HG03280 (cell line): ENCODE data around the gene SFMBT2.

ENCODE experiments used
- ATAC-seq: cut with Tn5 transposase; IDR thresholded peaks from one replicate; pipeline ENCODE4 v1.9.1; 2021; ENCODE audit warnings: mild to moderate bottlenecking, moderate library complexity; ENCODE audit not compliant: unreplicated experiment

SFMBT2 gene

GRCh38 chr10:7117806-7118674, 292.8 kb downstream of the SFMBT2 start:
- no peak for ATAC-seq

- no peak for ATAC-seq
These were observed 293.5 kb downstream of the SFMBT2 start for GRCh38 chr10:7117177-7117799.

GRCh38 chr10:7111561-7111960, 299.3 kb downstream of the SFMBT2 start:
- ATAC-seq, result no peak

- ATAC-seq, result no peak
These were observed 299.7 kb downstream of the SFMBT2 start for GRCh38 chr10:7111089-7111488.
